ENCODE data around the gene CARNS1. TPM values are rescaled to one million over a fixed set of nuclear protein-coding genes. Genes with fewer than 3 reads are reported as not detected.
A peak's percentile ranks its signal among the peaks of the same experiment; 100 is the strongest.

Gene CARNS1
- total and polyA plus RNA-seq, 9 of the 15 experiments (the other 6 are each of a cell fraction or from before 2014, with no cell fraction given) = 0.01 to 0.18 (median 0.06) TPM; not detected in 3

DNA sequence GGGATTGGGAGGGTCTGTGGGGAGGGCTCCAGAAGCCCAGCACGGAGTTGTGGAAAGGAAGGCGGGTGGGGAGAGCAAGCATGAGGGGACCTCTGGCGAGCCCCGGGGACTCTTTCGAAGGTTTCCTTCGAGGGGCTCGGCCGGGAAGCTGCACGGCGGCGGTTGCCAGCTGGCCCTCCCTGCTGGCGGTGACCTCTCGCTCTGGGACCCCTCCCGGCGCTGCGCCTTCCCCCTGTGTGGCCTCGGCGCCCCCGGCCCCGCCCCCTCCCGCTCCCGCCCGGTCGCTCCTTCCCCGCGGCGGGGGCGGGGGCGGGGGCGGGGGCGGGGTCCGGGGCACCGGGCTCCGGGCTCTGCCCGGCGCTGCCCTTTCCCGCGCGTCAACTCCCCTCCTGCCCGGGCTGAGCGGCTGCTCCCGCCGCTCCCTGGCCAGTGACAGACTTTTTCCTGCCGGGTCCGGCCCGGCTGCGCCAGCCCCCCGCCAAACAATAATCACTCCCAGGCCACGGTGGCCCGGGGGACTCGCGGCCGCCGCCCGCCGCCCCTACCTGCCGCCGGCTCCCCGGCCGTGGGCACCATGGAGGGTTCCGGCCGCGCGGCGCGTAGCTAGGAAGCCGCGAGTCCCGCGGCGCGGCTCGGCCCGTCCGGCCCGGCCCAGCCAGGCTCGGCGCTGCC, 43.0 kb upstream of the CARNS1 start:
- Histone ChIP-seq H3K9me1 (ENCODE audit: control insufficient read depth, insufficient read depth, low read length) (no peaks in the 10 kb centered on the region), H3K36me3 (ENCODE audit: control insufficient read depth, insufficient read depth, low read length) (no peaks in the 10 kb centered on the region), H3K9ac (ENCODE audit: insufficient read depth in 1 of 2, low read depth in 2 of 2, low read length in 2 of 2) (peak overlapping the region; percentile 90 to 95; a peak in 3 of 4 replicates), H3K79me2 (ENCODE audit: control insufficient read depth, insufficient read depth, low read length) (peaks cover 39% of the 10 kb centered on the region; the same call in 2 of the 3 replicates), H3K4me3 (peak overlapping the region; percentile 96), H2AFZ (ENCODE audit: low read depth, low read length) (peak overlapping the region; percentile 62), H3K9me3 (replicated peaks; ENCODE audit: control insufficient read depth, insufficient read depth, low read depth, low read length) (no peaks in the 10 kb centered on the region), H3K4me1 (replicated peaks in 1 of 2; ENCODE audit: control insufficient read depth in 2 of 2, insufficient read depth in 2 of 2, low read length in 2 of 2) (peaks cover 52 to 69% of the 10 kb centered on the region in 2 experiments), H4K20me1 (replicated peaks; ENCODE audit: control insufficient read depth, insufficient read depth, low read length) (no peaks in the 10 kb centered on the region), H3K27ac (ENCODE audit: extremely low read depth, low read depth, low read length) (peak overlapping the region; percentile 95), H3K4me2 (ENCODE audit: insufficient read depth, low read length) (peak overlapping the region; percentile 79), H3K27me3 (ENCODE audit: control insufficient read depth in 2 of 2, insufficient read depth in 2 of 2, low read length in 2 of 2) (no peaks in the 10 kb centered on the region)
- peak; percentile 67 to 89 (median 83) for DNase-seq (ENCODE audit: extremely low read depth in 1 of 4, low spot score in 3 of 4)
- in situ Hi-C loops (cut with MboI) (no loop called here), intact Hi-C loops (cut with micrococcal nuclease) (no loop called here)
- POLR2A ChIA-PET = interaction anchor here (1.2 to 3.0 kb wide), 3 partner anchors 9 to 21 kb away, joined by 3 to 10 read pairs (median 5); no protein-coding TSS in a partner anchor
- FAIRE-seq = no peak
- WGBS (ENCODE audit: insufficient coverage, low coverage, missing lambda C conversion rate) = 4% methylated on average over 25 of the region's 78 CpGs
- CTCF ChIA-PET (ENCODE audit: low intra/inter-chr PET ratio) = interaction anchor here (4.1 kb wide), 1 partner anchor 15 kb away, joined by 21 read pairs; no protein-coding TSS in a partner anchor
- BruUV-seq (replicated peaks) = no TSS peak
- ATAC-seq = peak; percentile 5
- TF ChIP-seq NR1H2 (CRISPR knock-in tag; IDR thresholded peaks at IDR 0.05) (no peak; the same call in 1 of the 2 replicates), CBFA2T2 (conservative IDR thresholded peaks at IDR 0.05) (no peak), HSF4 (CRISPR knock-in tag; IDR thresholded peaks at IDR 0.05; ENCODE audit: borderline replicate concordance) (no peak), SNRNP70 (optimal IDR thresholded peaks at IDR 0.05; ENCODE audit: low read depth, low read length) (no peak), TBP (optimal IDR thresholded peaks at IDR 0.05; ENCODE audit: low read depth, low read length) (no peak), ZNF347 (CRISPR knock-in tag; IDR thresholded peaks at IDR 0.05; ENCODE audit: low read depth) (no peak), ZNF431 (CRISPR knock-in tag; IDR thresholded peaks at IDR 0.05) (no peak), GABPB2 (CRISPR knock-in tag; conservative IDR thresholded peaks at IDR 0.05) (no peak)
- TF ChIP-seq, protein P1, sequence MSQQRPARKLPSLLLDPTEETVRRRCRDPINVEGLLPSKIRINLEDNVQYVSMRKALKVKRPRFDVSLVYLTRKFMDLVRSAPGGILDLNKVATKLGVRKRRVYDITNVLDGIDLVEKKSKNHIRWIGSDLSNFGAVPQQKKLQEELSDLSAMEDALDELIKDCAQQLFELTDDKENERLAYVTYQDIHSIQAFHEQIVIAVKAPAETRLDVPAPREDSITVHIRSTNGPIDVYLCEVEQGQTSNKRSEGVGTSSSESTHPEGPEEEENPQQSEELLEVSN (IDR thresholded peaks at IDR 0.05; ENCODE audit: borderline replicate concordance in 1 of 2, extremely low read depth in 1 of 2, insufficient read depth in 1 of 2, insufficient read length in 1 of 2, low read depth in 1 of 2, low read length in 1 of 2, poor library complexity in 1 of 2, severe bottlenecking in 1 of 2) = peak in 1 of 2 experiments; percentile 51
- TF ChIP-seq, protein P2, sequence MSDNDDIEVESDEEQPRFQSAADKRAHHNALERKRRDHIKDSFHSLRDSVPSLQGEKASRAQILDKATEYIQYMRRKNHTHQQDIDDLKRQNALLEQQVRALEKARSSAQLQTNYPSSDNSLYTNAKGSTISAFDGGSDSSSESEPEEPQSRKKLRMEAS (CRISPR knock-in tag; IDR thresholded peaks at IDR 0.05) = no peak
- TF ChIP-seq, protein P3, sequence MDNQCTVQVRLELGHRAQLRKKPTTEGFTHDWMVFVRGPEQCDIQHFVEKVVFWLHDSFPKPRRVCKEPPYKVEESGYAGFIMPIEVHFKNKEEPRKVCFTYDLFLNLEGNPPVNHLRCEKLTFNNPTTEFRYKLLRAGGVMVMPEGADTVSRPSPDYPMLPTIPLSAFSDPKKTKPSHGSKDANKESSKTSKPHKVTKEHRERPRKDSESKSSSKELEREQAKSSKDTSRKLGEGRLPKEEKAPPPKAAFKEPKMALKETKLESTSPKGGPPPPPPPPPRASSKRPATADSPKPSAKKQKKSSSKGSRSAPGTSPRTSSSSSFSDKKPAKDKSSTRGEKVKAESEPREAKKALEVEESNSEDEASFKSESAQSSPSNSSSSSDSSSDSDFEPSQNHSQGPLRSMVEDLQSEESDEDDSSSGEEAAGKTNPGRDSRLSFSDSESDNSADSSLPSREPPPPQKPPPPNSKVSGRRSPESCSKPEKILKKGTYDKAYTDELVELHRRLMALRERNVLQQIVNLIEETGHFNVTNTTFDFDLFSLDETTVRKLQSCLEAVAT (IDR thresholded peaks at IDR 0.05) = no peak
- TF ChIP-seq, protein P4, sequence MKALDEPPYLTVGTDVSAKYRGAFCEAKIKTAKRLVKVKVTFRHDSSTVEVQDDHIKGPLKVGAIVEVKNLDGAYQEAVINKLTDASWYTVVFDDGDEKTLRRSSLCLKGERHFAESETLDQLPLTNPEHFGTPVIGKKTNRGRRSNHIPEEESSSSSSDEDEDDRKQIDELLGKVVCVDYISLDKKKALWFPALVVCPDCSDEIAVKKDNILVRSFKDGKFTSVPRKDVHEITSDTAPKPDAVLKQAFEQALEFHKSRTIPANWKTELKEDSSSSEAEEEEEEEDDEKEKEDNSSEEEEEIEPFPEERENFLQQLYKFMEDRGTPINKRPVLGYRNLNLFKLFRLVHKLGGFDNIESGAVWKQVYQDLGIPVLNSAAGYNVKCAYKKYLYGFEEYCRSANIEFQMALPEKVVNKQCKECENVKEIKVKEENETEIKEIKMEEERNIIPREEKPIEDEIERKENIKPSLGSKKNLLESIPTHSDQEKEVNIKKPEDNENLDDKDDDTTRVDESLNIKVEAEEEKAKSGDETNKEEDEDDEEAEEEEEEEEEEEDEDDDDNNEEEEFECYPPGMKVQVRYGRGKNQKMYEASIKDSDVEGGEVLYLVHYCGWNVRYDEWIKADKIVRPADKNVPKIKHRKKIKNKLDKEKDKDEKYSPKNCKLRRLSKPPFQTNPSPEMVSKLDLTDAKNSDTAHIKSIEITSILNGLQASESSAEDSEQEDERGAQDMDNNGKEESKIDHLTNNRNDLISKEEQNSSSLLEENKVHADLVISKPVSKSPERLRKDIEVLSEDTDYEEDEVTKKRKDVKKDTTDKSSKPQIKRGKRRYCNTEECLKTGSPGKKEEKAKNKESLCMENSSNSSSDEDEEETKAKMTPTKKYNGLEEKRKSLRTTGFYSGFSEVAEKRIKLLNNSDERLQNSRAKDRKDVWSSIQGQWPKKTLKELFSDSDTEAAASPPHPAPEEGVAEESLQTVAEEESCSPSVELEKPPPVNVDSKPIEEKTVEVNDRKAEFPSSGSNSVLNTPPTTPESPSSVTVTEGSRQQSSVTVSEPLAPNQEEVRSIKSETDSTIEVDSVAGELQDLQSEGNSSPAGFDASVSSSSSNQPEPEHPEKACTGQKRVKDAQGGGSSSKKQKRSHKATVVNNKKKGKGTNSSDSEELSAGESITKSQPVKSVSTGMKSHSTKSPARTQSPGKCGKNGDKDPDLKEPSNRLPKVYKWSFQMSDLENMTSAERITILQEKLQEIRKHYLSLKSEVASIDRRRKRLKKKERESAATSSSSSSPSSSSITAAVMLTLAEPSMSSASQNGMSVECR (CRISPR knock-in tag; IDR thresholded peaks at IDR 0.05) = no peak
- TF ChIP-seq, protein P5, sequence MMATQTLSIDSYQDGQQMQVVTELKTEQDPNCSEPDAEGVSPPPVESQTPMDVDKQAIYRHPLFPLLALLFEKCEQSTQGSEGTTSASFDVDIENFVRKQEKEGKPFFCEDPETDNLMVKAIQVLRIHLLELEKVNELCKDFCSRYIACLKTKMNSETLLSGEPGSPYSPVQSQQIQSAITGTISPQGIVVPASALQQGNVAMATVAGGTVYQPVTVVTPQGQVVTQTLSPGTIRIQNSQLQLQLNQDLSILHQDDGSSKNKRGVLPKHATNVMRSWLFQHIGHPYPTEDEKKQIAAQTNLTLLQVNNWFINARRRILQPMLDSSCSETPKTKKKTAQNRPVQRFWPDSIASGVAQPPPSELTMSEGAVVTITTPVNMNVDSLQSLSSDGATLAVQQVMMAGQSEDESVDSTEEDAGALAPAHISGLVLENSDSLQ (IDR thresholded peaks at IDR 0.05) = no peak

Data from K562 (cell line).